GM08714 (cell line): Measurements from ENCODE around the gene NAALADL1.

ENCODE experiments used
- H3K4me3 ChIP-seq: fragments of 200-500 bp; sonication (Bioruptor generic); 2 replicates; pipeline ENCODE4 v1.5.1; 2014; ENCODE audit warnings: mild to moderate bottlenecking, low read length, inconsistent platforms
- ZNF274 ChIP-seq: IDR thresholded peaks from 2 replicates; pipeline ENCODE4 v1.6.1; 2012; ENCODE audit warnings: mild to moderate bottlenecking, low read depth, low read length

The NAALADL1 gene

DNA sequence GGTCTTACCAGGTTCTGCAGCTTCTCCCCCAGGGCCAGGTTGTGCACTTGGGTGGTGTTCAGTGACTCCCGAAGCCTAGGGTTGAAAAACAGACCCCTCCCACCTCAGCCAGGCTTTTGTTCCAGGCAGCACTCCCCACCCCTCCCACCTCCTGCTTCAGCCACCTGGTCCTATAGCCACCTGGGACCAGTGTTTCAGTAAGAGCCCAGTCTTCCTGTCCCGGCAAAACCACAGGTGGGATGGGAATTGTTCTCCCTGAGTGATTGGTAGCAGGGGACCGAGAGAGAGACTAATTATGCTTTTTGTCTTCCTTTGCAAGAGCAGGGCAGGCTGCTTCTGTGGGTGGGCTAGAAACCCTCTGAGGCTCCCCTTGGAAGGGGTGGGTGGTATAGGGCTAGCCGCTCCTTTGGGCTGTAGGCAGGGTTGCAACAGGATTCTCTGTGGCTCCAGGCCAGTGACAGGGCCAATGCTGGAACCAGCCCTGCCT lies 8.5 kb upstream of the NAALADL1 start:
- H3K4me3 ChIP-seq, result no peak overlapping the region
- no peak for TF ChIP-seq ZNF274

- H3K4me3 ChIP-seq, result no peak overlapping the region
- no peak for TF ChIP-seq ZNF274
These were observed 8.0 kb upstream of the NAALADL1 start for GRCh38 chr11:65066315-65066714.

DNA sequence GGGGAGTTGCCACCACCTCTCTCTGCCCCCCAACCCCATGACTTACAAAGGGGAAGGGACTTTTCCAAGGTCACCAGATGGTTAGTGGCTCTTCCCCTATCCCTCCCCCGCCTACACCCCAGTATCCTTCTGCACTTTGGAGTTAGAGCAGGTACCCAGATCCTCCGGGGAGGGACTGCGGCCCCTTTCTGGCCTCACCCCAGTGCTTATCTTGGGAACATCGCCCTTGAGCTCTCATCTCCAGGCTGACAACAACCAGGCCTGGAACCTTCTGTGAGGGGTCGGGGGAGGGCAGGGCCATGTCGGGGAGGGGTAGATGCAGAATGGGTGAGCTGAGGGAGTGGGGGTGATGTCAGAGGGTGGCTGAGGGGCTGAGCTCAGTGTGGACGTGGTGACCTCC lies 7.5 kb upstream of the NAALADL1 start:
- TF ChIP-seq ZNF274, result no peak
- H3K4me3 ChIP-seq, result no peak overlapping the region

DNA sequence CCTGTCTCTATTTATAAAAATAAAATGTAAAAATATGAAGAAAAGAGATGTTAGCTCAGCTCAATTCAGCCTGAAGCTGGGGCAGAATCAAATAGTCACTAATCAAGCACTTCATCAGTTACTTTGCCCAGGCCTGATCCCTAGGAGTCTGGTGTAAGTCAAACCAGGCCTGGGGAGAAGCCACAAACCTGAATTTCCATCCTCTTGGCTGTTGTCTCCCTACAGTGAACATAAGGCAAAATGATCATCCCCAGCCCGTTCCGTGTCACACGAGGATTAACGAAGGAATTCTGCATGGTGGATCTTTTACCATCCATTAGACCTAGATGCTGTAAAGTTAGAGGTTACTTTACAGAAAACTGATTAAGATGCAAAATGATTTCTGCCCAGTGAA lies 6.5 kb upstream of the NAALADL1 start:
- H3K4me3 ChIP-seq, result no peak overlapping the region
- TF ChIP-seq ZNF274, result no peak

DNA sequence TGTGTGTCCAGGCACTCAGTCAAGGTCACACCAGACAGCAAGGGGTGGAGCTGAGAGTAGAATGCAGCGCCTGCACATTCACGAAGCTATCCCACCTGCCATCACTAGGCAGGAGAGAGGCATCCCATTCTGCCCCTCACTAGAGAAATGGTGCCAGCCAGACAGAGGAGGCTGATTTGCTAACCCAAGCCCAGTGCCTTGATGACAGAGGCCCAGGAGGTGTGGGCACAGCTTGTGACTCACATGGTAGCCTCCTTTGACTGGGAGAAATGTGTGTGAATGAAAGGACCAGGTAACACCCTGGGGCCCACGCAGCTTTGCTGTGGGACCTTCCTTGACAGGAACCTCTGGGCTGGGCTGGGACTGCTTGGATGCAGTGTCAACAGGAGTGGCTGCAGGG lies 5.2 kb upstream of the NAALADL1 start:
- TF ChIP-seq ZNF274, result no peak
- no peak overlapping the region for H3K4me3 ChIP-seq

GRCh38 chr11:65060913-65061408 lies 2.6 kb upstream of the NAALADL1 start:
- no peak for TF ChIP-seq ZNF274
- H3K4me3 ChIP-seq, result no peak overlapping the region

DNA sequence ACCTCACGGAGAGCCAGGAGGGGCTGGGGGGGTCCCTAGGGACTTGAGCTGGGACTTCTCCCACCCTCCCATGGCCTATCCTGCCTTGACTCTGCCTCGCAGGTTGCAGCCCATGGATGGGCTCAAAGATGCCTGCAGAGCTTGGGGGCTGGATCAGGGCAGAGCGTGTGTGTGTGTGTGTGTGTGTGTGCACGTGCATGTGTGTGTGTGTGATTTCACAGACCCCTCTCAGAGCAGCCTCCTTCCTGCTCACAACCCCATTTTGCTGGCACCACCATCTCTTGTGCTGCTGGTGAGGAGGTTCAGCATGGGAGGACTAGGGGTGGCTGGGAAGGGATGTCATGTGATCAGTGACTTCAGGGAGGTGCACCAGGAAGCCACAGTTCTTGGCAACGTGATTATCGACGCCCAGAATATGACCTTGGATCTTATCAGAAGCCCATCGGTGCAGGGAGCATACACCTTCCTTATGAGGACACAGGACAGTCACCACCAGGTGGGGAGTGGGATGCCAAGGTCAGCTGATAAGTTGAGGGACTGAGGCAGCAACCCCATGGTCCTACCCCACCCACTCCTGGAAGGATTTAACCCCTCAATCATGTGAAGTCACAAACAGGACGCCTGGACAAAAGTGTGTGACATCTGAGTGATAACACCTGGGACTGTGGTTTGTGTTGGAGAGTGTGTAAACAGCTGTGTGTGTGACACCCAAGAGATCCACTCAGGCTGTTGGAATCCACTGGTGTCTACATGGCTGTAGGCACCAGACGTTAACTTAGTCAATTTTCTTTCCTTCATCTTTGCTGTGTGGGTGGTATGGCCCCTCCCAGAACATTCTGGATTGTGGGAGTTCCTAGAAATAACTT lies 1.8 kb upstream of the NAALADL1 start:
- H3K4me3 ChIP-seq, result no peak overlapping the region
- no peak for TF ChIP-seq ZNF274

DNA sequence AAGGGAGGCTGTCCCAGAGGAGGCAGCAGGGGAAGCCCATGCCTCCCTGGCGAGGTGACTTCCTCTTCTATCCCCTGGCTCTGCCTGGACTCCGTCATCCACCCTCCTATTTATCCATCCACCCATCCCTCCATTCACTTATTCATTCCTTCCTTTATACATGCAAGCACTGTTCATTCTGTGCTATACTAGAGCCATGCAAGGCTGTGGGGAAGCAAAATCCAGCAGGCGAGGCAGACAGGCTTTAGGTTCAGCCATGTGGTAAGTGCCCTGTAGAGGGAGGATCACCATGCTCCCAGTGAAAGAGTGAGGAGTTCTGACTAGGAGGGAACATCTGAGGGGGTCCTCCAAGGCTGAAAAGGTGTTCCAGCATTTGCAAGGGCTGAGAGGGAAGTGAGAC lies 1.2 kb upstream of the NAALADL1 start:
- no peak overlapping the region for H3K4me3 ChIP-seq
- no peak for TF ChIP-seq ZNF274

DNA sequence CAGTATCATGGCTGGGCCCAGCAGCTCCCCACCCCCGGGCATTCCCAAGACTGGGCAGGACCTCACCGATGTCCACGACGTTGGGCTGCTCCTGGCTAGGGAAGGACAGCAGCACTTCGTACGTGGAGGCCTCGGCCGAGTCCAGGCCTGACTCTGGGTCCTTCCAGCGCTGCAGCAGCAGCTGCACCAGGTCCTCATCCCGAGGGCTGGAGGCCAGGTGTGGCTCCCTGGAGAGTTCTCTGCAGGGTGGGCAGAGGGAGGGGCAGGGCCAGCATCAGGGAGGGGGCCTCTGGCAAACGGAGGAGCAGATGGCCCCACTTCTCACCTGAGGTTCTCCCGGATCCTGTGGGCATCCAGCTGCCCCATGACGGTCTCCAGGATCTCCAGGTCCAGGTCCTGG lies 341 bp downstream of the NAALADL1 start:
- no peak for TF ChIP-seq ZNF274

GRCh38 chr11:65057526-65057925 lies 827 bp downstream of the NAALADL1 start:
- TF ChIP-seq ZNF274, result no peak
- H3K4me3 ChIP-seq, result no peak overlapping the region

More for the DNA sequence above, 341 bp downstream of the NAALADL1 start:
- H3K4me3 ChIP-seq, result no peak overlapping the region

DNA sequence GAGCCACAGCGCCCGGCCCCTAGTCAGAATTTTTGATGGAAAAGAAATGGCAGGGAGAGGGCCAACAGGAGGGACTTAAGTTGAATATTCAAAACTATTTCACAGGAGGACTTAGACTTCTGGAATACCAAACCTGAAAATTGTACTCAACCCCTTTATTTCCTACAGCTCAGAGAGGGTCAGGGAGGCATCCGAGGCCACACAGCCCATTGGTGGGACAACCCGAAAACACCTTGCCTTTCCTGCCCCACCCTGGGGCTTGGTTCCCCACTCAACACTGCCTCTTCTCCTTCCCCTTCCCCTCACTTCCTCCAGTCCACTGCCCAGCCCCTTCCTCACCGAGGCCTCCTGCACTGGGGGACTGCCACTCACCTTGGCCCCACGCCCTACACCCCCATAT lies 1.4 kb downstream of the NAALADL1 start:
- TF ChIP-seq ZNF274, result no peak
- H3K4me3 ChIP-seq, result no peak overlapping the region

DNA sequence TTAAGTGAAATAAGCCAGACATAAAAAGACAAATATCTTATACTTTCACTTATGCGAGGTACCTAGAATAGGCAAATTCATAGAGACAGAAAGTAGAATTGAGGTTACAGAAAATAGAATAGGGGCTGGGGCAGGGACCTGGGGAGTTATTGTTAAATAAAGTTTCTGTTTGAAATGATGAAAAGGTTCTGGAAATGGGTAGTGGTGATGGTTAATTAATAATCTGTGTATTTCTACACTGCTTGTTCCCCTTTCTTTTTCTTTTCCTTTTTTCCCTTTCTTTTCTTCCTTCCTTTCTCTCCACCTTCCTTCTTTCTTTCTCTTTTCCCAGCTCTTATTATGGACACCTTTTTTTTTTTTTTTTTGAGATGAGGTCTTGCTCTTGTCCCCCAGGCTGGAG lies 2.8 kb downstream of the NAALADL1 start:
- no peak overlapping the region for H3K4me3 ChIP-seq
- no peak for TF ChIP-seq ZNF274

GRCh38 chr11:65053827-65054508 lies 4.4 kb downstream of the NAALADL1 start:
- no peak for TF ChIP-seq ZNF274
- no peak overlapping the region for H3K4me3 ChIP-seq

GRCh38 chr11:65051398-65051858 lies 6.9 kb downstream of the NAALADL1 start:
- no peak for TF ChIP-seq ZNF274
- no peak overlapping the region for H3K4me3 ChIP-seq
